T-cell (primary cell): Measurements from ENCODE around the gene BTRC. TPM values are rescaled to one million over a fixed set of nuclear protein-coding genes. Genes with fewer than 3 reads are reported as not detected.
"Not testable (repeated sequence)": the region's sequence is repeated elsewhere in the genome, so short reads cannot be mapped to it uniquely, and the experiment has no call there.

Experiments used
- ATAC-seq, 4 experiments: fragments of 200-7000 bp in 3 of 4; fragments of 150-1000 bp in 1 of 4; cut with Tn5 transposase; replicated peaks in 1 of 4; 1 replicate in 3 of 4; 2 replicates in 1 of 4; pipeline ENCODE4 v1.10.0; 2021; ENCODE audit warnings: moderate library complexity in 3 of 4, mild to moderate bottlenecking in 2 of 4, moderate number of reproducible peaks in 1 of 4
- CTCF ChIA-PET, 2 donors: fragments of 300-600 bp; sonication (Branson Sonifier 250); formaldehyde crosslinking; loops; one replicate each; lab custom pipeline; 2022; ENCODE audit warnings: antibody characterized with exemption in 2 of 2; lab: Charles Lee
- POLR2A ChIA-PET, 2 donors: fragments of 300-600 bp; sonication (Branson Sonifier 250); formaldehyde crosslinking; loops; one replicate each; lab custom pipeline; 2022; ENCODE audit warnings: antibody characterized with exemption in 2 of 2; lab: Charles Lee
- DNase-seq, 35 experiments: peaks; one replicate each; pipeline versions ENCODE4 v3.0.0 to v3.0.0-alpha.2; 2013 to 2023
- H3K27ac ChIP-seq: one replicate; pipeline ENCODE4 v1.5.1; 2013; ENCODE audit warnings: low read length
- H3K27me3 ChIP-seq, 2 experiments: replicated peaks in 1 of 2; 1 replicate in 1 of 2; 2 replicates in 1 of 2; pipeline versions ENCODE4 v1.6.1 to v1.7.0; 2013; ENCODE audit warnings: low read length in 1 of 2, mixed read lengths in 1 of 2; ENCODE audit not compliant: control insufficient read depth in 2 of 2, insufficient read depth in 2 of 2; ENCODE audit errors: extremely low read depth in 1 of 2
- H3K36me3 ChIP-seq, 2 donors: 1 replicate in 1 of 2; 2 replicates in 1 of 2; pipeline versions ENCODE4 v1.6.1 to v1.7.0; 2013; ENCODE audit warnings: low read length in 1 of 2; ENCODE audit not compliant: control insufficient read depth in 2 of 2, insufficient read depth in 1 of 2; ENCODE audit errors: extremely low read depth in 1 of 2
- H3K4me1 ChIP-seq, 2 experiments: 1 replicate in 1 of 2; 2 replicates in 1 of 2; pipeline versions ENCODE4 v1.6.1 to v1.7.0; 2013; ENCODE audit warnings: low read length in 2 of 2, mixed read lengths in 1 of 2; ENCODE audit not compliant: insufficient read depth in 2 of 2, control insufficient read depth in 1 of 2; ENCODE audit errors: extremely low read depth in 1 of 2
- H3K4me3 ChIP-seq, 2 donors: 1 replicate in 1 of 2; 2 replicates in 1 of 2; pipeline versions ENCODE4 v1.5.1 to v1.7.0; 2013; ENCODE audit warnings: mild to moderate bottlenecking in 2 of 2, low read length in 1 of 2, moderate library complexity in 1 of 2; ENCODE audit not compliant: control insufficient read depth in 1 of 2; ENCODE audit errors: extremely low read depth in 1 of 2
- H3K9me3 ChIP-seq: 2 replicates; pipeline ENCODE4 v1.7.0; 2013
- H3K27ac Mint-ChIP-seq, 2 donors: one replicate each; pipeline ENCODE4 v1.8.0; 2020 to 2021; ENCODE audit warnings: mild to moderate bottlenecking in 2 of 2, mixed read lengths in 2 of 2
- H3K27me3 Mint-ChIP-seq, 2 donors: one replicate each; pipeline ENCODE4 v1.8.0; 2021 to 2022; ENCODE audit warnings: mixed read lengths in 2 of 2
- H3K36me3 Mint-ChIP-seq: one replicate; pipeline ENCODE4 v1.8.0; 2021; ENCODE audit warnings: mixed read lengths
- H3K4me1 Mint-ChIP-seq, 3 donors: one replicate each; pipeline ENCODE4 v1.8.0; 2020 to 2022; ENCODE audit warnings: mixed read lengths in 3 of 3, mild to moderate bottlenecking in 1 of 3
- H3K4me3 Mint-ChIP-seq, 3 donors: one replicate each; pipeline ENCODE4 v1.8.0; 2020 to 2022; ENCODE audit warnings: mild to moderate bottlenecking in 3 of 3, mixed read lengths in 3 of 3, moderate library complexity in 3 of 3
- H3K9me3 Mint-ChIP-seq, 3 donors: one replicate each; pipeline ENCODE4 v1.8.0; 2020 to 2022; ENCODE audit warnings: mixed read lengths in 3 of 3
- WGBS: methylation state at CpG from one replicate; pipeline ENCODE4 v1.1.5; 2013; ENCODE audit warnings: missing lambda C conversion rate; ENCODE audit not compliant: insufficient coverage; 5-methylcytosine and 5-hydroxymethylcytosine counted together
- total RNA-seq, 35 experiments: library from RNA in 6 of 35; stranded (reverse) in 6 of 35; fragments of 120-200 nt in 1 of 35; gene quantifications; one replicate each; pipeline versions ENCODE4 v1.2.1 to v1.2.4 and lab custom pipeline; 2013 to 2026

The BTRC gene
- total RNA-seq, 5 donors from 2014 or later (not counting 1 experiment from before 2014, with no cell fraction given), result 15.7 to 23.2 (median 17.3) TPM

GRCh38 chr10:101329341-101330032 is 24.5 kb upstream of the BTRC start:
- no peak for ATAC-seq
- 75% methylated on average over 2 of the region's 3 CpGs for WGBS
- CTCF ChIA-PET, result no interaction called here

GRCh38 chr10:101330231-101330630 is 23.7 kb upstream of the BTRC start:
- peaks cover 3% of the 10 kb centered on the region for H3K36me3 Mint-ChIP-seq
- H3K27ac Mint-ChIP-seq, result no peak overlapping the region
- H3K9me3 ChIP-seq, result no peaks in the 10 kb centered on the region

More at GRCh38 chr10:101329341-101330032, 24.5 kb upstream of the BTRC start:
- DNase-seq, result no peak
- Histone ChIP-seq H3K9me3 (no peaks in the 10 kb centered on the region), H3K4me3 (no peak overlapping the region), H3K4me1 (no peaks in the 10 kb centered on the region), H3K27me3 (peaks cover 7% of the 10 kb centered on the region in 2 experiments), H3K27ac (no peak overlapping the region), H3K36me3 (no peaks in the 10 kb centered on the region)
- Mint-ChIP-seq H3K4me1 (no peaks in the 10 kb centered on the region), H3K27me3 (peaks cover 19 to 21% of the 10 kb centered on the region in 2 donors), H3K36me3 (peaks cover 3% of the 10 kb centered on the region), H3K4me3 (no peak overlapping the region), H3K9me3 (no peaks in the 10 kb centered on the region), H3K27ac (no peak overlapping the region)
- POLR2A ChIA-PET, result no interaction called here

GRCh38 chr10:101330631-101331225 is 23.2 kb upstream of the BTRC start:
- ATAC-seq (no peak), DNase-seq (no peak)
- no peaks in the 10 kb centered on the region for H3K4me1 Mint-ChIP-seq
- no peak overlapping the region for H3K4me3 Mint-ChIP-seq
- H3K9me3 Mint-ChIP-seq, result no peaks in the 10 kb centered on the region
- peaks cover 3% of the 10 kb centered on the region for H3K36me3 Mint-ChIP-seq
- 82% methylated on average over 6 of the region's 14 CpGs for WGBS
- no peak overlapping the region for H3K27ac ChIP-seq
- H3K4me3 ChIP-seq, result no peak overlapping the region
- ChIA-PET CTCF (interaction anchor here in 1 of 2 donors (0.6 kb wide), 1 partner anchor 111 kb away, joined by 3 read pairs; no protein-coding TSS in a partner anchor), POLR2A (no interaction called here)
- peaks cover 17 to 18% of the 10 kb centered on the region in 2 donors for H3K27me3 Mint-ChIP-seq
- H3K9me3 ChIP-seq, result no peaks in the 10 kb centered on the region
- H3K27ac Mint-ChIP-seq, result no peak overlapping the region
- H3K36me3 ChIP-seq, result no peaks in the 10 kb centered on the region
- peaks cover 7 to 9% of the 10 kb centered on the region in 2 experiments for H3K27me3 ChIP-seq
- H3K4me1 ChIP-seq, result no peaks in the 10 kb centered on the region

More at GRCh38 chr10:101330231-101330630, 23.7 kb upstream of the BTRC start:
- Histone ChIP-seq H3K36me3 (no peaks in the 10 kb centered on the region), H3K27ac (no peak overlapping the region), H3K4me1 (no peaks in the 10 kb centered on the region), H3K4me3 (no peak overlapping the region), H3K27me3 (peaks cover 7% of the 10 kb centered on the region in 2 experiments)
- Mint-ChIP-seq H3K4me1 (no peaks in the 10 kb centered on the region), H3K9me3 (no peaks in the 10 kb centered on the region), H3K27me3 (peaks cover 17 to 18% of the 10 kb centered on the region in 2 donors), H3K4me3 (no peak overlapping the region)
- DNase-seq (no peak), ATAC-seq (no peak)
- POLR2A ChIA-PET, result no interaction called here
- CTCF ChIA-PET, result interaction anchor here in 1 of 2 donors (0.6 kb wide), 1 partner anchor 112 kb away, joined by 3 read pairs; no protein-coding TSS in a partner anchor
- 56% methylated on average over 1 of the region's 4 CpGs for WGBS

GRCh38 chr10:101331956-101332355 is 22.0 kb upstream of the BTRC start:
- no peaks in the 10 kb centered on the region for H3K9me3 Mint-ChIP-seq
- ATAC-seq, result no peak
- DNase-seq, result no peak
- Histone ChIP-seq H3K4me1 (no peaks in the 10 kb centered on the region), H3K9me3 (no peaks in the 10 kb centered on the region), H3K27ac (no peak overlapping the region), H3K36me3 (no peaks in the 10 kb centered on the region), H3K4me3 (no peak overlapping the region), H3K27me3 (peaks cover 7 to 9% of the 10 kb centered on the region in 2 experiments)
- no peak overlapping the region for H3K4me3 Mint-ChIP-seq
- no peak overlapping the region for H3K27ac Mint-ChIP-seq
- H3K4me1 Mint-ChIP-seq, result no peaks in the 10 kb centered on the region
- ChIA-PET CTCF (no interaction called here), POLR2A (no interaction called here)
- peaks cover under 1% of the 10 kb centered on the region for H3K36me3 Mint-ChIP-seq
- WGBS, result 75% methylated on average over 2 of the region's 2 CpGs
- peaks cover 10 to 11% of the 10 kb centered on the region in 2 donors for H3K27me3 Mint-ChIP-seq

GRCh38 chr10:101334259-101334658 is 19.7 kb upstream of the BTRC start:
- H3K4me3 ChIP-seq, H3K9me3 ChIP-seq, H3K4me1 ChIP-seq, H3K36me3 Mint-ChIP-seq, H3K4me3 Mint-ChIP-seq, H3K27ac ChIP-seq, H3K27ac Mint-ChIP-seq, H3K9me3 Mint-ChIP-seq, H3K36me3 ChIP-seq, H3K4me1 Mint-ChIP-seq, CTCF ChIA-PET, ATAC-seq, H3K27me3 ChIP-seq, DNase-seq: not testable (repeated sequence)
- POLR2A ChIA-PET, result interaction anchor here (0.7 kb wide), 2 partner anchors 9 to 44 kb away, joined by 5 to 8 read pairs; no protein-coding TSS in a partner anchor
- H3K27me3 Mint-ChIP-seq, result peaks cover 7 to 11% of the 10 kb centered on the region in 2 donors
- WGBS, result 71% methylated on average over 1 of the region's 5 CpGs

- CTCF ChIA-PET, result interaction anchor here in 1 of 2 donors (0.6 kb wide), 1 partner anchor 245 kb away, joined by 3 read pairs; no protein-coding TSS in a partner anchor
- H3K36me3 Mint-ChIP-seq, result no peaks in the 10 kb centered on the region
- POLR2A ChIA-PET, result interaction anchor here in 1 of 2 donors (0.6 kb wide), 1 partner anchor 240 kb away, joined by 5 read pairs; no protein-coding TSS in a partner anchor
These were observed 17.6 kb upstream of the BTRC start for GRCh38 chr10:101336382-101336781.

More at GRCh38 chr10:101336382-101336781, 17.6 kb upstream of the BTRC start:
- Mint-ChIP-seq H3K4me3 (no peak overlapping the region), H3K4me1 (no peaks in the 10 kb centered on the region), H3K27ac (no peak overlapping the region), H3K27me3 (peaks cover 7 to 10% of the 10 kb centered on the region in 2 donors), H3K9me3 (no peaks in the 10 kb centered on the region)
- Histone ChIP-seq H3K27ac (no peak overlapping the region), H3K9me3 (no peaks in the 10 kb centered on the region), H3K4me1 (no peaks in the 10 kb centered on the region), H3K36me3 (no peaks in the 10 kb centered on the region), H3K4me3 (no peak overlapping the region), H3K27me3 (peaks cover 7 to 13% of the 10 kb centered on the region in 2 experiments)
- DNase-seq (no peak), ATAC-seq (no peak)
